Embryonic facial prominence (tissue), 1 donor: Measurements from ENCODE around the gene CANX.

Experiments used
- DNase-seq: peaks from one replicate; pipeline ENCODE4 v3.0.0-alpha.2; 2016; ENCODE audit errors: extremely low spot score

CANX gene

GRCh38 chr5:179749857-179750508, 51.2 kb downstream of the CANX start:
- DNase-seq: no peak

- DNase-seq: no peak
Observed at GRCh38 chr5:179753971-179754370, 55.2 kb downstream of the CANX start.

- no peak for DNase-seq
Observed at GRCh38 chr5:179755022-179755421, 56.3 kb downstream of the CANX start.

- no peak for DNase-seq
Observed at GRCh38 chr5:179758955-179759354, 60.2 kb downstream of the CANX start.

GRCh38 chr5:179759581-179760551, 61.1 kb downstream of the CANX start:
- DNase-seq: no peak

- no peak for DNase-seq
Observed at GRCh38 chr5:179762079-179762780, 63.5 kb downstream of the CANX start.

GRCh38 chr5:179762781-179763176, 64.0 kb downstream of the CANX start:
- DNase-seq: no peak

- peak; percentile 56 for DNase-seq
Observed at GRCh38 chr5:179763215-179763945, 64.6 kb downstream of the CANX start.

GRCh38 chr5:179764056-179764455, 65.3 kb downstream of the CANX start:
- DNase-seq: no peak

- DNase-seq: no peak
Observed at GRCh38 chr5:179765400-179765799, 66.6 kb downstream of the CANX start.

GRCh38 chr5:179766021-179766725, 67.4 kb downstream of the CANX start:
- DNase-seq: no peak

GRCh38 chr5:179766726-179767455, 68.1 kb downstream of the CANX start:
- no peak for DNase-seq

GRCh38 chr5:179767496-179768100, 68.8 kb downstream of the CANX start:
- DNase-seq: no peak

- no peak for DNase-seq
Observed at GRCh38 chr5:179768326-179769085, 69.7 kb downstream of the CANX start.

- no peak for DNase-seq
Observed at GRCh38 chr5:179769271-179769670, 70.5 kb downstream of the CANX start.

- no peak for DNase-seq
Observed at GRCh38 chr5:179769796-179770195, 71.0 kb downstream of the CANX start.

- DNase-seq: no peak
Observed at GRCh38 chr5:179771311-179771895, 72.6 kb downstream of the CANX start.

- no peak for DNase-seq
Observed at GRCh38 chr5:179772351-179772750, 73.6 kb downstream of the CANX start.

- DNase-seq: no peak
Observed at GRCh38 chr5:179773686-179774040, 74.9 kb downstream of the CANX start.
